Astrocyte of the spinal cord (primary cell): Measurements from ENCODE around the gene NRAP.
A peak's percentile ranks its signal among the peaks of the same experiment; 100 is the strongest.
"Not testable (repeated sequence)": the region's sequence is repeated elsewhere in the genome, so short reads cannot be mapped to it uniquely, and the experiment has no call there.

ENCODE experiments used
- DNase-seq: peaks from one replicate; pipeline ENCODE4 v3.0.0; 2011; ENCODE audit warnings: low read depth, low spot score
- H3K4me3 ChIP-seq: 2 replicates; pipeline ENCODE4 v1.5.1; 2011; ENCODE audit warnings: low read depth, mild to moderate bottlenecking, low read length, moderate library complexity
- in situ Hi-C: cut with HindIII; loops from 2 replicates; pipeline ENCODE4 v1.10.0; 2017; ENCODE audit warnings: low sequenced_read_pairs
- TF ChIP-seq, protein P1 (sequence below): IDR thresholded peaks from 2 replicates; pipeline ENCODE4 v1.5.1; 2012; ENCODE audit warnings: low read depth, mild to moderate bottlenecking, low read length, inconsistent platforms

Gene NRAP

DNA sequence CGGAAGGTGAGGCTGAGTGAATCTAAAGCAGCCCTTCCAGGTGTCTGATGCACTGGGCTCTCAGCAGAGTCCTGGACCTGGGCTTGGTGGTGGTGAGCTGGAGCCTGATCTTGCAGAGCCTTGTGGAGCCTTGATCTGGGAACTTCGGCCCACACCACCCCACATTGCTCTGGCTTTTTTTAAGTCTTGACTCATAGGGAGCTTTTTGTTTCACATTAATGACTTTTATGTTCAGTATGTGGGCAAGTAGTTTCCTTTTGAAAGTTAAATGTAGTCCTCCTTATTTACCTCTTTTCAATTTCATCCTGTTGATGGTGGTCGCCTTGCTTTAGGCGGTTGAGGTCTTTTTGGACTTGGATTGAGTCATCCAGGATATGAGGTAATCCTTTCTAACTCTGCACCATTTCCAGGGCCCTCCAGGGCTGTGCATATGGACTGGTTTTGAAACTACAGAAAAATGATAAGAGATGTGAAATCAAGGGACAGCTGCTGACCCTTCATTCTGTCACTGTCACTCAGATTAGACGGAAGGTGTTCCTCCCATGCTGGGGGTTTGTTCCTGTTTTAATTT lies 2.9 kb upstream of the NRAP start:
- no peak overlapping the region for H3K4me3 ChIP-seq
- peak; percentile 27 for DNase-seq
- TF ChIP-seq, protein P1, sequence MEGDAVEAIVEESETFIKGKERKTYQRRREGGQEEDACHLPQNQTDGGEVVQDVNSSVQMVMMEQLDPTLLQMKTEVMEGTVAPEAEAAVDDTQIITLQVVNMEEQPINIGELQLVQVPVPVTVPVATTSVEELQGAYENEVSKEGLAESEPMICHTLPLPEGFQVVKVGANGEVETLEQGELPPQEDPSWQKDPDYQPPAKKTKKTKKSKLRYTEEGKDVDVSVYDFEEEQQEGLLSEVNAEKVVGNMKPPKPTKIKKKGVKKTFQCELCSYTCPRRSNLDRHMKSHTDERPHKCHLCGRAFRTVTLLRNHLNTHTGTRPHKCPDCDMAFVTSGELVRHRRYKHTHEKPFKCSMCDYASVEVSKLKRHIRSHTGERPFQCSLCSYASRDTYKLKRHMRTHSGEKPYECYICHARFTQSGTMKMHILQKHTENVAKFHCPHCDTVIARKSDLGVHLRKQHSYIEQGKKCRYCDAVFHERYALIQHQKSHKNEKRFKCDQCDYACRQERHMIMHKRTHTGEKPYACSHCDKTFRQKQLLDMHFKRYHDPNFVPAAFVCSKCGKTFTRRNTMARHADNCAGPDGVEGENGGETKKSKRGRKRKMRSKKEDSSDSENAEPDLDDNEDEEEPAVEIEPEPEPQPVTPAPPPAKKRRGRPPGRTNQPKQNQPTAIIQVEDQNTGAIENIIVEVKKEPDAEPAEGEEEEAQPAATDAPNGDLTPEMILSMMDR, result no peak
- in situ Hi-C loops, result no loop called here

GRCh38 chr10:113665806-113666354 lies 2.0 kb upstream of the NRAP start:
- no peak overlapping the region for H3K4me3 ChIP-seq
- DNase-seq, result peak; percentile 78
- TF ChIP-seq, protein P1, result no peak
- in situ Hi-C loops, result no loop called here

GRCh38 chr10:113665352-113665751 lies 1.5 kb upstream of the NRAP start:
- in situ Hi-C loops, result no loop called here

DNA sequence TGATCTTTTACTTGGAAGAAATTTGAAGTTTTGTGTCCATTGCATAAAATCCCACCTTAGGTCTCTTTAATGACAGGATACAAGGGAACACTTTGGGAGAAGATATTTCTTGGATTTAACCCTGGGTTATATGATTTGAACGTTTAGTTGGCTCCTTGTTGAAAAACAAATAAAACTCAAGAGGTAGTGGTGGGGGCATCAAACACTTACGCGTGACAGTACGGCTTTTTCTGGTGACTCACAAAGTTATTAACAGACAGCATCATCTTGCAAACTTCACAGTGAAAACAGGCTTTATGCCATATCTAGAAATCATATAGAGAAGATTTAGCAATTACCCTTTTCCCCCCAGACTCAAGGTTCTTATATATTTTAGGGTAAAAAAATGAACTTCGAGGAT lies 699 bp downstream of the NRAP start:
- TF ChIP-seq, protein P1, result no peak
- DNase-seq, result no peak
- H3K4me3 ChIP-seq, result no peak overlapping the region
- in situ Hi-C loops, result no loop called here

More at GRCh38 chr10:113665352-113665751, 1.5 kb upstream of the NRAP start:
- no peak overlapping the region for H3K4me3 ChIP-seq
- no peak for DNase-seq
- TF ChIP-seq, protein P1, result no peak

DNA sequence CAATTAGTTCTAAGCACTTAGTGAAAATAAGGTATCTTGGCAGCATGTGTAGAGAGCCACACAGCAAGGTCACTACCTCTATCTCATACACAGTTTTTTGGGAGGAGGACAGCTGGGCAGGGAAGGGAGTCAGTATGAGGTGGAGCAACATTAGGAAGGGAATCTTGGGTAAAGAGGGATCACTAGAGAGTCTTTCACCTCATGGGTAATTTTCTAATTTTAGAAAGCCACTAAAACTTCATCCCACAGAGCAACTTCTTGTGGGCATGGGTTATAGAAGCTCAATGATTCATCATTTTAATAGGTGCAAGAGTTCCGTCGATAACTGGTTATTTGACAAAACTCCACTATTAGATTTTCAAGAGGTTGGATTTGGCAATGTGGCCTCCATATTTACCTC lies 2.5 kb downstream of the NRAP start:
- TF ChIP-seq, protein P1, result no peak

GRCh38 chr10:113657544-113657943 lies 6.3 kb downstream of the NRAP start:
- H3K4me3 ChIP-seq, result no peak overlapping the region
- in situ Hi-C loops, result no loop called here
- TF ChIP-seq, protein P1, result no peak
- DNase-seq, result no peak

More for the DNA sequence above, 2.5 kb downstream of the NRAP start:
- no peak overlapping the region for H3K4me3 ChIP-seq
- in situ Hi-C loops, result no loop called here
- DNase-seq, result no peak

GRCh38 chr10:113656896-113657295 lies 6.9 kb downstream of the NRAP start:
- H3K4me3 ChIP-seq, result no peak overlapping the region
- TF ChIP-seq, protein P1, result no peak
- no peak for DNase-seq
- in situ Hi-C loops, result no loop called here

GRCh38 chr10:113652456-113652855 lies 11.4 kb downstream of the NRAP start:
- in situ Hi-C loops, H3K4me3 ChIP-seq: not testable (repeated sequence)

More at GRCh38 chr10:113652456-113652855, 11.4 kb downstream of the NRAP start:
- not testable (repeated sequence) for DNase-seq
